GM18498 (cell line): ENCODE measurements around the gene ALX4.

ENCODE experiments used
- ATAC-seq: cut with Tn5 transposase; IDR thresholded peaks from one replicate; pipeline ENCODE4 v1.9.1; 2021; ENCODE audit warnings: mild to moderate bottlenecking, moderate library complexity; ENCODE audit not compliant: unreplicated experiment

The ALX4 gene

GRCh38 chr11:44316659-44317240, 6.8 kb upstream of the ALX4 start:
- no peak for ATAC-seq

- ATAC-seq, result no peak
Observed at GRCh38 chr11:44315947-44316658, 6.2 kb upstream of the ALX4 start.

GRCh38 chr11:44314733-44315132, 4.8 kb upstream of the ALX4 start:
- no peak for ATAC-seq

GRCh38 chr11:44313761-44314489, 4.0 kb upstream of the ALX4 start:
- no peak for ATAC-seq

DNA sequence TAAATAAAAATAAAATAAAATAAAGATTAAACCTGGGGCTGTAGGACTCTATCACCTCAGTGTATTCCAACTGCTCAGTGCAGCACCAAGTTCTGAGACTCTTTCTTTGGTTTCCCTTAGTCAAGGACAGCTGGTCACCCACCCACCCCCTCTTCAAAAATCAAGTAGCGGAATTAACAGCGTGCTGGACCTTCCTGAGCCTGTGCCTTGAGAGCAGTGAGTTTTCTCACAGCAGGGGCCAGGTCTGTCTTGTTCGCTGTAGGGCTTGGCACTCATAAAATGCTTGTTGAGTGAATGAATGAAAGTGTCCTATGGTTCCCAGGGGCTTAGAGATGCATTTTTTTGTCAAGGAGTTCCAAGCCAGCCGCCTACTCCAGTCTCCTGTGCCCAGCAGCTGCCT, 2.9 kb upstream of the ALX4 start:
- no peak for ATAC-seq

DNA sequence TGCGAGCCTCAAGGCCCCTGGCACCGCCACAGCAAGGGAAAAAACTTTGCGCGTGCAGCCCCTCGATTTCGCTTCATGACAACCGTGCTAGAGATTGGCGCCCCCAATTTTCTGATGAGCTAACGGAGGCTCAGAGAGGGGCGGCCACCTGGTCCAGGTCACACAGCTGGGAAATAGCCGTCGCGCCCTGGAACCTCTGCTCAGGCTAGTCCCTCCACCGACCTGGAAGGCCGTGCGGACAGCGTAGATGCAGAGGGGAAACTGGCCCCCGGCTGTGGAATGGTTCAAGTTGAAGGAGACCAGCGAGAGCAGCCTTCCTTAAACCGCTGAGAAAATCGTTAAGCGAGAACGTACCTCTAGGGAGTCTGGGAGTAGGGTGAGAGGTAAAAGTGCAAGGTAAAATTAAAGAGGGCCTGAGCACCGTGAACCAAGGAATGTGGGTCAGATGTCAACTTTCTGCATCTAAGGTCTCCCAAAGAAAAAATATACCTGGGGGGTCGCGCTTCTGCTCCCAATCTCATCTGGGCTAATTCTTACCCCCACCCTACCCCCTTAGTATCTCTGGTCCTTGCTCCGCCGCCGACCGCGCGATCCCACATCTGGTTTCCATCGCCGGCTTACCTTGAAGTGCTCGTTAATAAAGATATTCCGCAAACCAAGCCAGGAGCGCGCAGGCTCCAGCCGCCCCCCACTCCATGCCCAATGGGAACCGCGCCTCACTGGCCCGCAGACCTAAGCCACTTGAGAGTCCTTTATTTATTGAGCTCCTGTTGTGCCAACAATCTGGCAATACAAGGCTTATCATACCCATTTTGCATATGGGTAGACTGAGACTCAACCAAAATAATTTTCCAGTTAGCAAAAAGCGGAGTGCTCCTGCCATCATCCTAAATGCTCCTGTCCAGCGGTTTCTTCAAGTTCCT, 1.7 kb upstream of the ALX4 start:
- ATAC-seq, result no peak

DNA sequence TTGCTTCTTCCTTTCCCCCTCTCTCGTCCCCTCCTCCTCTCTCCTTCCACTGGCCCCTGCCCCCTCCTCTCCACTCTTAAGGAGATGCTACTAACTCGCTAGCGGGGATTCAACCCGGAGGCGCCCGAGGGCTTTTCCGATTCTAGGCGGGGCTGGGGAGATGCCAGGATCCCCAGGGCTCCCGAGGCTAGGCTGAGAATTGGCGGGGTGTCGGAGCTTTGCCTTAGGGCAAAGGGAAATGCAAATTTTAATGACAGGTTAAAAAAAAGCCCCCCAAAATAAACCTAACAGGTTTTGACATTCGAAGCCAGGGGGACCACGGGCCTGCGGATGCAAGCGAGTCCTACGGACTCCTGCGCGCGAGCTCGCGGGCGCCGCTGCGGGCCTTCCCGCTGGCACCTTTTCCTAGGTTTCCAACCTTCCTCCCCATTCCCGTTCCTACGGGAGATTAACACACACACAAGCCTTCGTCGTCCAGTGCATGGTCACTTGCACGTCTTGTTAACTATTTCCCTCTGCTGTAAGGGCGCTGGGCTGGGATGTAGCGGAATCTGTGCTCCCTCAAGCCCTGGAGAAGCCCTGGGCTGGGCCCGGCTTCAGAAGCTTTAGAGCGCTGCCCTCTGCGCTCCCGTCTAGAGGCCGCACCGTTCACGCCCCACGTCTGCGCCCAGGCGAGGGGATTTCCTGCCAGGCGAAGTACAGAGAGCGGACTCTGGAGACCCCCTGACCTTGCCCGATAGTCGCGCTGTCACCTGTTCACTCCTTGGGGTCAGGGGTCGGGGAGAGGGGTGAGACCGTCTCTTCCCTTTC, 729 bp upstream of the ALX4 start:
- ATAC-seq, result no peak

GRCh38 chr11:44310206-44310462, 195 bp upstream of the ALX4 start:
- no peak for ATAC-seq

DNA sequence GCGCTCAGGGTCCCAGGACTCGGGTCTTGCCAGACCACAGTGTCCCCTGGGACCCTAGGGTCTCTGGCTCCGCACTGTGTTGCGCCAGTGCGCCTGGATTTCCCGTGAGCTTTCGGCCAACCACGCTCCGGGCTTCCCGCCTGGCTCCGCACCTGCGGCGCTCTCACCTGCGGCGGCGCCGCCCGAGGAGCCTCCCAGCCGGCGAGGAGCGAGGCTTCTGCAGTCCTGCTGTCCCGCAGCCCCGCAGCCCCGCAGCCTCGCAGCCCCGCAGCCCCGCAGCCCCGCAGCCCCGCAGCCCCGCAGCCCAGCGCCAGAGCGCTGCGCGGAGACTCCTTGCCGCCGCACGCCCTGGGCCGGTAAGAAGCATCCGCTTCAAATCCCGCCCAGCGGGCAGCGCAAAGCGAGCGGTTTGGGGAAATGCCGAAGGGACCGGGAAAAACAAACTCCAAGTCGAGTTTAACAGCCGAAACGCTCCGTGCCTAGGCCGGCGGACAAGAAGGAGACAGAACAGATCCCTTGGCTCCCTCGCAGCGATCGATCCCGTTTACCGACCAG, 939 bp downstream of the ALX4 start:
- no peak for ATAC-seq

DNA sequence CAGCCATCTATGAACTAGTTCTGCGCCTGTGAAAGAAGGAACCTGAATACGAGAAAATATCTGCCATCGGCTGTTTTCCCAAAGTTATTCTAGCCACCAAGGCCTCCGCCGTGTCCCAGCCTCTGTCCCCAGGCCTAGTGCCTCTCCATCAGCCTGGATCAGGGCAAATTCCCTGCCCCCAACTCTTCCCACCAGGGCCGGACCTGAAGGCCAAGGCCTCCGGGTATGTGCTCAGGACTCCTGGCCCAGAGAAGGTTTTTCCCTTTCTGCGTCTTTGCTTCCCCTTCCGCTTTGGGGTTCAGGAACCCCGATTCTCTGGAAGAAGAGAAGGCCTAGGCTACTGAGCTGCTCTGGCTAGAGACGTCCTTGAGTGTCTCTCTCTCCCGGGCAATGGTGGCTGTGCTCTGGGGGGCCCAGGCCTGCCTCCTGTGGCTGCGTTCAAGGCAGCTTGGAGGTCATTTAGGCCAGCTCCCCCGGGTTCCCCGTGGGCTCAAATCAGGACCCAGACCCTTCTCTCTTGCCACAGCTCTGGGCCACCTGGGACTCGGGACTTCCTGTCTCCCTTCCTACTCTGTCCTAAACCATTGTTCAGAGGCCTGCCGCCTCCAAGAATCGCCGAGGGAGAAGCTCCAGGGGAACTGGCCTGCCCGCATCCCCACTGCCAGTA, 1.6 kb downstream of the ALX4 start:
- ATAC-seq, result no peak

GRCh38 chr11:44307340-44308099, 2.4 kb downstream of the ALX4 start:
- no peak for ATAC-seq

DNA sequence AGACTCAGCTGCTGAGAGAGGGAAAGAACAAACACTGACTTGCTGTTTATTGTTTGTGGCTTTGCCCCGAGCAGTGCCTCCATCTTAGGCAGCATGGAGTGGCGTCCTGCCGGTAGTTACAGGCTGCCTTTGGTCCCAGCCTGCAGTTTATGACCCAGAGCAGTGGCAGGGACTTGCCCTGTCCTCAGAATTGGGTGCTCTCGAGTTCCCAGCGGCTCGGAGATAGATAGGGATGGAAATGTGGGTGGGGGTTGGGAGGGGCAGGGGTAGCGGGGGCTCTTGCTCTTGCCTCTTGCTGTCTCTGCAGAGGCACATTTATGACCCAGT, 3.1 kb downstream of the ALX4 start:
- no peak for ATAC-seq

DNA sequence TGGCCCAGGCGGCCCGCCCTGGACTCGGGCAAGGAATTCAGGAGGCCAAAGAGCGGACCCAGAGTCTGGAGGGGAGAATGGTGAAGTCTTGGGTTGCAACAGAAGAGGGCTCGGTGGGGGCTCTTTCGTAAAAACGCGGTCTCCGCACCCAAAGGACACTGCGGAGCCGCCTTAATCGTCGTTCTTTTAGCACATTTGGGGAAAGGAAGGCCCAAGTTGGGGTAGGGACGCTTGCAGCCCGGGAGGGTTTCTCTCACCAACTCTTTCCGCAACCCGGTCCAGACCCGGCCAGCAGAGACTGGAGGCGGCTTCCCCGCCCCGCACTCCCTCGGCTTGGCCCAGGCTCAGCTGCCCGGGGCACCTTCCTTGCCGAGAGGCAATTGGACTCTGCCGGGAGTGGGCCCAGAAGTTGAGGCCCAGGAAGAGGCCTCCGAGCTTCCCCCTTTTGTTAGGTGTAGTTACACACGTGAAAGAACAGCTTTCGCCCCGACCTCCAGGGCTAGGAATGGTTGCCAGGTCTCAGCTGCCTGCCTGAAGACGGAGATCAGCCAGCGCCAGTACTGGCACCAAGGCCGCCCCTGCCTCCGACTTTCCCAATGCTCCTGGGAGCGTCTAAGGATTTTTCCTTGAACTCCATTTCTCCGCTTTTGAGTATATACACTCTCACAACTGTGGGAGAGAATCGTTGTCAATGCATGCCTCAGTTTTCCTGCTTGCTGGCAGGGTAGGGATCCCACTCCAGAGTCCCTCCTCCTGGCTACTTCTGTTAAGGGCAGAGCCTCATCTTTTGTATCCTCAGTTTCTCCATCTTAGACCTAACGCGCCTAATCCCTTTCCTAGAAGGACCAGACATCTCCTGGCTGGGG, 3.7 kb downstream of the ALX4 start:
- no peak for ATAC-seq

DNA sequence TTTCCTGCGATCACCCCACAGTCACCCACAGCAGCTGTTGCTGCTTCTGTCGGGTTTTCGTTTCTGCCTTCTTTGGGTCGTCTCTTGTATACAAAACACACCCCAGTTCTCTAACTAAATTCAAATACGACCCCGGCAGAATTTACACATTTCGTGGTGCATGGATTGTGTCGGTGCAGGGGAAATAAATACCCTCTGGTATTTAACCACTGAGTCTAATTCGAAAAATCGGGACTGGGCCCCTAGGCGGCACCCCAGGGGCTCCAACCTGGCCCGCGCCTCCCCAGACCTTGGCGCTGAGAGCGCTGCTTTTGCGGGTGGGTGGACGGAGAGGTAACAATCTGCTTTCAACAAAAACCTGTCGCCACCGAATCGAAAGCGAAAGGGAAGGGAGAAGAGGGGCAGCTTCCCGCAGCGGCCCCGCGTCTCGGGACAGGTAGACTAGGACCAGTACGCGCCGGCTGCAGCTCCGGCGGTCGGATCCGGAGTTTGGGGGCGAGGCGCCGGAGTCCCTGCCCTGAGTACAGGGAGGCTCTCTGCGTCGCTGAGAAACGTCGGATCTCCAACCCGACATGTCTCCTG, 4.4 kb downstream of the ALX4 start:
- no peak for ATAC-seq

DNA sequence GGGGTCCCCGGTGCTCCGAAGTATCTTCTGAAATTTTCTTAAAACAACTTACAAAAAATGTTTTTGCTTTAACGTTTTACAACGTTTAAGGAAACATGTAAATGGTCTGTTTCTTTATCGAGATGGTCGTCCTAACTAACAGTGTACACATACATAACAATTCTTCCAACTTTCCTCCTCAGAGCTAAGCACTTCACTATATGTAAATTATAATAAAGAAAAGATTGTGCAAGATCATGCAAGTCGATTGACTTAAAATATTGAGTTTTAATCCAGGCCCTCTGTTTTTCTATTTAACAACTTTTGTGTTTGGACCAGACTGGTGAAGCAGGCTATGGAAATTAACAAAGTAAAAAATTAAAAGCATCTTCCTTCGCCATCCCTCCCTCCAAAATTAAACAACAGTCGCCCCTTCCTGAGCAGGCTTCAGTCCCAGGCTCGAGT, 4.9 kb downstream of the ALX4 start:
- ATAC-seq, result no peak

- ATAC-seq, result no peak
Observed at GRCh38 chr11:44304091-44305025, 5.6 kb downstream of the ALX4 start.
